Keratinocyte (primary cell): ENCODE results near the gene ABI3BP. TPM values are rescaled to one million over a fixed set of nuclear protein-coding genes. Genes with fewer than 3 reads are reported as not detected.
"Not testable (repeated sequence)": the region's sequence is repeated elsewhere in the genome, so short reads cannot be mapped to it uniquely, and the experiment has no call there.

Source experiments
- DNase-seq: peaks from one replicate; pipeline ENCODE4 v3.0.0-alpha.2; 2011; ENCODE audit warnings: low read depth, missing footprints, low spot score
- FAIRE-seq: peaks from 2 replicates; lab custom pipeline; 2011; peaks lifted over from hg19 to GRCh38; lab: Jason Lieb, UNC
- H2AFZ ChIP-seq: 2 replicates; pipeline ENCODE4 v1.6.0; 2012; ENCODE audit warnings: low read length, control low read depth, inconsistent platforms; ENCODE audit not compliant: control insufficient read depth
- H3K27ac ChIP-seq: 2 replicates; pipeline ENCODE4 v1.5.1; 2011; ENCODE audit warnings: low read length; ENCODE audit not compliant: control insufficient read depth, insufficient read depth
- H3K27me3 ChIP-seq: 3 replicates; pipeline ENCODE4 v1.6.0; 2011; ENCODE audit warnings: low read length; ENCODE audit not compliant: control insufficient read depth, insufficient read depth; ENCODE audit errors: extremely low read depth
- H3K36me3 ChIP-seq, 2 experiments: 2 replicates in 1 of 2; 3 replicates in 1 of 2; pipeline ENCODE4 v1.5.1; 2011; ENCODE audit warnings: low read length in 2 of 2, mild to moderate bottlenecking in 1 of 2; ENCODE audit not compliant: control insufficient read depth in 2 of 2, insufficient read depth in 2 of 2; ENCODE audit errors: extremely low read depth in 1 of 2
- H3K4me1 ChIP-seq: 3 replicates; pipeline ENCODE4 v1.5.1; 2011; ENCODE audit warnings: low read length; ENCODE audit not compliant: control insufficient read depth, insufficient read depth; ENCODE audit errors: extremely low read depth
- H3K4me2 ChIP-seq: 3 replicates; pipeline ENCODE4 v1.6.0; 2011; ENCODE audit warnings: low read depth, low read length; ENCODE audit not compliant: control insufficient read depth, insufficient read depth; ENCODE audit errors: extremely low read depth
- H3K4me3 ChIP-seq, 3 experiments: fragments of 200-600 bp in 1 of 3; sonication (generic) in 1 of 3; 2 replicates in 2 of 3; 3 replicates in 1 of 3; pipeline ENCODE4 v1.5.1; 2011 to 2016; ENCODE audit warnings: low read length in 3 of 3, mild to moderate bottlenecking in 3 of 3, control low read depth in 2 of 3, inconsistent platforms in 1 of 3, low read depth in 1 of 3, mixed read lengths in 1 of 3, mixed run types in 1 of 3, moderate library complexity in 1 of 3; ENCODE audit not compliant: control insufficient read depth in 2 of 3, insufficient read depth in 2 of 3; ENCODE audit errors: extremely low read depth in 1 of 3
- H3K79me2 ChIP-seq: 2 replicates; pipeline ENCODE4 v1.6.0; 2012; ENCODE audit warnings: low read length; ENCODE audit not compliant: control insufficient read depth, insufficient read depth
- H3K9ac ChIP-seq: 3 replicates; pipeline ENCODE4 v1.6.0; 2011; ENCODE audit warnings: low read length; ENCODE audit not compliant: control insufficient read depth, insufficient read depth; ENCODE audit errors: extremely low read depth
- H3K9me1 ChIP-seq: 3 replicates; pipeline ENCODE4 v1.6.0; 2011; ENCODE audit warnings: low read length; ENCODE audit not compliant: control insufficient read depth, insufficient read depth; ENCODE audit errors: extremely low read depth
- H3K9me3 ChIP-seq: 2 replicates; pipeline ENCODE4 v1.5.1; 2012; ENCODE audit warnings: low read depth, low read length; ENCODE audit not compliant: control insufficient read depth
- H4K20me1 ChIP-seq: 3 replicates; pipeline ENCODE4 v1.6.0; 2011; ENCODE audit warnings: low read length; ENCODE audit not compliant: control insufficient read depth, insufficient read depth; ENCODE audit errors: extremely low read depth
- CTCF ChIP-seq, 3 experiments: IDR thresholded peaks in 1 of 3; conservative IDR thresholded peaks in 1 of 3; optimal IDR thresholded peaks in 1 of 3; 2 replicates in 2 of 3; 3 replicates in 1 of 3; pipeline versions ENCODE3 to v1.5.1; 2011; ENCODE audit warnings: low read length in 3 of 3, mild to moderate bottlenecking in 3 of 3, moderate library complexity in 2 of 3, control low read depth in 1 of 3, inconsistent platforms in 1 of 3; ENCODE audit not compliant: insufficient read depth in 2 of 3; ENCODE audit errors: extremely low read depth in 1 of 3
- EZH2 ChIP-seq: IDR thresholded peaks from one replicate; pipeline ENCODE4 v1.6.1; 2012; ENCODE audit warnings: inconsistent platforms, mild to moderate bottlenecking, low read length, moderate library complexity
- dilution Hi-C: fragments of 300-500 bp; cut with MboI; formaldehyde crosslinking; loops from one replicate; pipeline ENCODE4 v1.7.0; 2020; ENCODE audit warnings: low sequenced_read_pairs; ENCODE audit not compliant: extremely low pct_ligation_motif_present
- polyA plus RNA-seq, 5 experiments: library from polyadenylated mRNA; depleted of rRNA in 3 of 5; stranded (reverse) in 3 of 5; stranded (forward) in 1 of 5; unstranded in 1 of 5; fragments of >200 nt; gene quantifications; 1 replicate in 1 of 5; 2 replicates in 3 of 5; 3 replicates in 1 of 5; pipeline versions ENCODE4 v1.2.1 to v1.2.3, GENCODE V29; 2011 to 2012; ENCODE audit warnings: missing spikeins in 2 of 5, low read depth in 1 of 5, low replicate concordance in 1 of 5

The ABI3BP gene
- polyA plus RNA-seq, 1 donor (not counting 4 experiments of a cell fraction or from before 2014, with no cell fraction given), result 0.59 TPM

DNA sequence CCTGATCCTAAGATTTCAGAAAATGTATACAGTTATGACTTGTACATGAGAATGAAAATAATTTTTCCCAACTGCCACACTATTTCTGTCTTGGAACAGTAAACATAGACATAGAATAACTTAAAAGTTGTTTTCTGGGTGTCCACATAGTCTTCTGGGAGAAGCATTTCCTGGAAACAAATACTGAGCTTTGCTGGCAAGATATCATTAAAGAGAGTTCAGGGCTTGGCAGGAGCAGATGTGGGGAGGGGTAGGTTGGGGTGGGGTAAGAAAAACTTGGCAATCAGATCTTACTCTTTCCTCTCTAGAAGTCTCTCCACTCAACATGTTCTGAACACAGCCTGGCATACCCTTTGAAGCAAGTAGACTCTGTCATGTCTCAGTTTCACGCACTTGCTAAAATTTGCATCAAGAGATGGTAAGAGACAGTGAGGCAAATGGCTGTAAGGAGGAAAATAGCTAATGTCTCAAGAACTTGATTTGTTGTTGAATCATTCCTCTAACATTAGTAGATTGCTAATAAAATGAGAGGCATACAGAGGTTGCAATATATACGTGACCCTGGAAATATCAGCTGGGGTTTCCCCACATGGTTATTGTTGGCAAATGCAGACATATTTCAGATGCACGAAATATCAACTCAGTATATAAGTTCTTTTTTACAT lies 27.3 kb upstream of the ABI3BP start:
- no peaks in the 10 kb centered on the region for H3K9me1 ChIP-seq
- H3K79me2 ChIP-seq, result no peaks in the 10 kb centered on the region
- no peak overlapping the region for H3K9ac ChIP-seq
- H3K27ac ChIP-seq, result no peak overlapping the region
- no peak overlapping the region for H3K4me2 ChIP-seq
- dilution Hi-C loops, result no loop called here
- H3K4me3 ChIP-seq, result no peak overlapping the region
- FAIRE-seq (no peak), DNase-seq (no peak)
- H2AFZ ChIP-seq, result no peak overlapping the region
- H3K27me3 ChIP-seq, result no peaks in the 10 kb centered on the region
- no peaks in the 10 kb centered on the region for H3K36me3 ChIP-seq
- TF ChIP-seq CTCF (optimal IDR thresholded peaks at IDR 0.05 in 1 of 3, IDR thresholded peaks at IDR 0.05 in 1 of 3, conservative IDR thresholded peaks at IDR 0.05 in 1 of 3; ENCODE audit: extremely low read depth in 1 of 3, insufficient read depth in 2 of 3, low read length in 3 of 3) (no peak), EZH2 (no peak)
- H3K9me3 ChIP-seq, result no peaks in the 10 kb centered on the region
- no peaks in the 10 kb centered on the region for H4K20me1 ChIP-seq
- H3K4me1 ChIP-seq, result peaks cover 8% of the 10 kb centered on the region

- Histone ChIP-seq H3K4me1 (peaks cover 8% of the 10 kb centered on the region), H3K79me2 (no peaks in the 10 kb centered on the region), H3K36me3 (no peaks in the 10 kb centered on the region), H3K9me3 (no peaks in the 10 kb centered on the region), H3K4me3 (no peak overlapping the region), H3K27me3 (no peaks in the 10 kb centered on the region), H3K4me2 (peak overlapping the region; percentile 57), H3K9ac (no peak overlapping the region), H3K27ac (no peak overlapping the region), H2AFZ (peak overlapping the region; percentile 45), H4K20me1 (no peaks in the 10 kb centered on the region), H3K9me1 (no peaks in the 10 kb centered on the region)
- FAIRE-seq (no peak), DNase-seq (no peak)
- dilution Hi-C loops, result no loop called here
- TF ChIP-seq EZH2, result no peak
- no peak for TF ChIP-seq CTCF (optimal IDR thresholded peaks at IDR 0.05 in 1 of 3, IDR thresholded peaks at IDR 0.05 in 1 of 3, conservative IDR thresholded peaks at IDR 0.05 in 1 of 3; ENCODE audit: extremely low read depth in 1 of 3, insufficient read depth in 2 of 3, low read length in 3 of 3)
Measured at GRCh38 chr3:101017017-101017416, 23.8 kb upstream of the ABI3BP start.

DNA sequence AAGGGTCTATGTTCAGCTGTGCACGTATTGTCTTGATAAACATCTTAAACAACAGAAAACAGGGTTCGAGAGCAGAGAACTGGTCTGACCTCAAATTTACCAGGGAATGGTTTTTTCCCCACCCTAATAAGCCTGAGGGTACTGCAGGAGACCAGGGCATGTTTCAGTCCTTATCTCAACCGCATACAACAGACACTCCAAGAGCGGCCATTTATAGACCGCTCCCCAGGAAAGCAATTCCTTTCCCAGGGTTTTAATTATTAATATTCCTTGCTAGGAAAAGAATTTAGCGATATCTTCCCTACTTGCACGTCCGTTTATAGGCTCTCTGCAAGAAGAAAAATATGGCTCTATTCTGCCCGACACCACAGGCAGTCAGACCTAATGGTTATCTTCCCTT lies 19.1 kb upstream of the ABI3BP start:
- H3K9me3 ChIP-seq, H3K27ac ChIP-seq, H2AFZ ChIP-seq, H3K79me2 ChIP-seq, FAIRE-seq, dilution Hi-C loops, H3K4me2 ChIP-seq, H3K36me3 ChIP-seq, DNase-seq, H3K4me3 ChIP-seq, H4K20me1 ChIP-seq, H3K9ac ChIP-seq, H3K27me3 ChIP-seq, H3K9me1 ChIP-seq: not testable (repeated sequence)
- H3K4me1 ChIP-seq, result peaks cover 29% of the 10 kb centered on the region
